Epithelial cell of proximal tubule (primary cell): Measurements from ENCODE around the gene NSMCE4A. TPM values are rescaled to one million over a fixed set of nuclear protein-coding genes. Genes with fewer than 3 reads are reported as not detected.
"Not testable (repeated sequence)": the region's sequence is repeated elsewhere in the genome, so short reads cannot be mapped to it uniquely, and the experiment has no call there.

Experiments
- DNase-seq: peaks from one replicate; pipeline ENCODE4 v3.0.0-alpha.2; 2011; ENCODE audit warnings: low read depth
- H3K4me3 ChIP-seq: 2 replicates; pipeline ENCODE4 v1.5.1; 2011; ENCODE audit warnings: low read depth, mild to moderate bottlenecking, low read length
- total RNA-seq: library from RNA; depleted of rRNA; stranded (reverse); fragments of >200 nt; gene quantifications from 2 replicates; pipeline ENCODE4 v1.2.3, GENCODE V29; 2015
- TF ChIP-seq, protein P1 (sequence below): conservative IDR thresholded peaks from 2 replicates; pipeline ENCODE4 v1.5.1; 2012; ENCODE audit warnings: low read depth, mild to moderate bottlenecking, low read length

Gene NSMCE4A, protein sequence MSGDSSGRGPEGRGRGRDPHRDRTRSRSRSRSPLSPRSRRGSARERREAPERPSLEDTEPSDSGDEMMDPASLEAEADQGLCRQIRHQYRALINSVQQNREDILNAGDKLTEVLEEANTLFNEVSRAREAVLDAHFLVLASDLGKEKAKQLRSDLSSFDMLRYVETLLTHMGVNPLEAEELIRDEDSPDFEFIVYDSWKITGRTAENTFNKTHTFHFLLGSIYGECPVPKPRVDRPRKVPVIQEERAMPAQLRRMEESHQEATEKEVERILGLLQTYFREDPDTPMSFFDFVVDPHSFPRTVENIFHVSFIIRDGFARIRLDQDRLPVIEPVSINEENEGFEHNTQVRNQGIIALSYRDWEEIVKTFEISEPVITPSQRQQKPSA
- 62.4 and 72.9 TPM in 2 replicates for total RNA-seq

DNA sequence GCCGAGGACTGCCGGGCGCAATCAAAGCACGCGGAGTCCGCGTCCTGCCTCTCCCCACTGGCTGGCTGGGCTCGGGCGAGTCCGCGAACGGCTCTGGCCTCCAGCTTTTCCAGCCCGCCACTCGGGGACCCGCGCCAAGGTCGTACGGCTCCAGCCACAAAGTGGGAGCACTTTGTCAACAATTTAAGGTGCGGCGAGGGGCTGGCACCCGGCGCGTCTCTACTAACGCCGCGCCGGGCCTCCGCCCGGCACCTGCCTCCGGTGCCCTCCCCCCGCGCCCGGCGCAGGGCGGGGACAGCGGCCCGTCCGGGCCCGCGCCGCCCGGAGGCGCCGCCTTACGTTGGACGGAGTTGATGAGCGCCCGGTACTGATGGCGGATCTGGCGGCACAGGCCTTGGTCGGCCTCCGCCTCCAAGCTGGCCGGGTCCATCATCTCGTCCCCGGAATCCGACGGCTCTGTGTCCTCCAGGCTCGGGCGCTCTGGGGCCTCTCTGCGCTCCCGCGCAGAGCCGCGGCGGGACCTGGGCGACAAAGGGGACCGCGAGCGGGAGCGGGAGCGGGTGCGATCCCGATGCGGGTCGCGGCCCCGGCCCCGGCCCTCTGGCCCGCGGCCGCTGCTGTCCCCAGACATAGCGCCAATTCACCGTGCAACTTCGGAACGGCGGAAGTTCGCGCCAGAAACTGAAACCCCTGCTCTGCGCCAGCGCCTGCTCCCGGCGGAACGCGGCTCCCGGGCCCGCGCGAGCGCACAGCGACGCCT lies at the start of gene NSMCE4A:
Gene NSMCE4A, minus strand, starts transcription at position 683 of the 760 bp plus-strand sequence. Its CDS starts 52 bp downstream, at position 631.
- DNase-seq = no peak
- peak within 1 kb of the TSS; percentile 83 for H3K4me3 ChIP-seq
- TF ChIP-seq, protein P1, sequence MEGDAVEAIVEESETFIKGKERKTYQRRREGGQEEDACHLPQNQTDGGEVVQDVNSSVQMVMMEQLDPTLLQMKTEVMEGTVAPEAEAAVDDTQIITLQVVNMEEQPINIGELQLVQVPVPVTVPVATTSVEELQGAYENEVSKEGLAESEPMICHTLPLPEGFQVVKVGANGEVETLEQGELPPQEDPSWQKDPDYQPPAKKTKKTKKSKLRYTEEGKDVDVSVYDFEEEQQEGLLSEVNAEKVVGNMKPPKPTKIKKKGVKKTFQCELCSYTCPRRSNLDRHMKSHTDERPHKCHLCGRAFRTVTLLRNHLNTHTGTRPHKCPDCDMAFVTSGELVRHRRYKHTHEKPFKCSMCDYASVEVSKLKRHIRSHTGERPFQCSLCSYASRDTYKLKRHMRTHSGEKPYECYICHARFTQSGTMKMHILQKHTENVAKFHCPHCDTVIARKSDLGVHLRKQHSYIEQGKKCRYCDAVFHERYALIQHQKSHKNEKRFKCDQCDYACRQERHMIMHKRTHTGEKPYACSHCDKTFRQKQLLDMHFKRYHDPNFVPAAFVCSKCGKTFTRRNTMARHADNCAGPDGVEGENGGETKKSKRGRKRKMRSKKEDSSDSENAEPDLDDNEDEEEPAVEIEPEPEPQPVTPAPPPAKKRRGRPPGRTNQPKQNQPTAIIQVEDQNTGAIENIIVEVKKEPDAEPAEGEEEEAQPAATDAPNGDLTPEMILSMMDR = peak; percentile 64

DNA sequence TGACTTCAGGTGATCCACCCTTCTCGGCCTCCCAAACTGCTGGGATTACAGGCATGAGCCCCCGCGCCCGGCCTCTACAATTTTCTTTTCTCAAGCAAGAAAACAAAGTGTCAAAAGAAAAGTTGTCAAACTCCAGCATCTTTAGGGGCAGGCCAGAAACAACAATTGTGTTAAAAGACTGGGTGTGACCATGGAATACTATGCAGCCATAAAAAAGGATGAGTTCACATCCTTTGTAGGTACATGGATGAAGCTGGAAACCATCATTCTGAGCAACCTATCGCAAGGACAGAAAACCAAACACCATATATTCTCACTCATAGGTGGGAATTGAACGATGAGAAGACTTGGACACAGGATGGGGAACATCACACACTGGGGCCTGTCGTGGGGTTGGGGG lies 48.2 kb upstream of the NSMCE4A start:
- not testable (repeated sequence) for H3K4me3 ChIP-seq, DNase-seq

DNA sequence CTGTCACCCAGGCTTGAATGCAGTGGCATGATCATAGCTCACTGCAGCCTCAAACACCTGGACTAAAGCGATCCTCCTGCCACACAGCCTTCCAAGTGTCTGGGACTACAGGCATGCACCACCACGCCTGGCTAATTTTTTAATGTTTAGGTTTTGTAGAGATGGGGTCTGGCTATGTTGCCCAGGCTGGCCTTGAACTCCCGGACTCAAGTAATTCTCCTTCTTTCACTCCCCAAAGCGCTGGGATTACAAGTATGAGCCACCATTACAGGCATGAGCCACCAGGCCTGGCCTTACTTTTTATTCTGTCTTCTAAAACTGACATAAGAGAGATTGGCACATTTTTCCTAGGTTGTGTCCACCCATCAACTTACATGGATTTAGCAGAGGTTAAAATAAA lies 47.3 kb upstream of the NSMCE4A start:
- no peak for DNase-seq
- no peak overlapping the region for H3K4me3 ChIP-seq
- TF ChIP-seq, protein P1 = no peak

DNA sequence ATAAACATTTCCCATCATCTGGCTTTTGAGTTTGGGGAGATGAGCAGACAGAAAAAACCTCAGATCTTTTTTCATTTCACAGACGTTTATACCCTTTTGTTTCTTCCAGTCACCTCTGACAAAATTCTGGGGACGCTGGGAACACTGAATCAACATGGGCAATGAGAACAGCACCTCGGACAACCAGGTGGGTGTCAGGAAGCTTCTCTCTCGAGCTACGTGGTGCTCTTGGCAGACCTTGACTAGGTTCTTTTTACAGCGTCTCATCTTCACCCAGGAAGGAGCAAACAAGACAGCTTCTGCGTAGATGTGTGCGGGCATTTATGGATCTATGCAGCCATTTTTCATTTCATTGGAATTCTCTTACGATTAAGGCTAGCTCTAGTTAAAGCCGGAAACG lies 46.8 kb upstream of the NSMCE4A start:
- no peak overlapping the region for H3K4me3 ChIP-seq
- no peak for DNase-seq
- TF ChIP-seq, protein P1 = no peak

DNA sequence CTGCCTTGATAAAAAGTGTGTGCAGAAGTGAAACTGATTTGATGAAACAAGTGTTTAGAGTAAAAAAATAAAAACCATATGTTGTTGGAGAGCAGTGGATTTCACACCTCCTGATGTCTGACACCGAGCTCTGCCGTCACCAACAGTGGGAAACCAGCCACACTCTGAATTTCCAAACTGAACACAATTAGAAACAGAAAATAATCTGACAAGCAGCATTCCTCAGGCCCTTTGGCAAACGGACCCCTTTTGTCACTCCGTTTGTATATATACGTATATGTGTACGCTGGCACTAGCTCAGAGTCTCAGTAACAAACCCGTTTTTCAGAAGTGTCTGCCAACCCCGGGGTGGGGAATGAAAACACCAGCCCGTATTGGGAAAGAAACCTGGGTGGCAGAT lies 46.4 kb upstream of the NSMCE4A start:
- no peak overlapping the region for H3K4me3 ChIP-seq
- DNase-seq = no peak
- TF ChIP-seq, protein P1 = no peak

DNA sequence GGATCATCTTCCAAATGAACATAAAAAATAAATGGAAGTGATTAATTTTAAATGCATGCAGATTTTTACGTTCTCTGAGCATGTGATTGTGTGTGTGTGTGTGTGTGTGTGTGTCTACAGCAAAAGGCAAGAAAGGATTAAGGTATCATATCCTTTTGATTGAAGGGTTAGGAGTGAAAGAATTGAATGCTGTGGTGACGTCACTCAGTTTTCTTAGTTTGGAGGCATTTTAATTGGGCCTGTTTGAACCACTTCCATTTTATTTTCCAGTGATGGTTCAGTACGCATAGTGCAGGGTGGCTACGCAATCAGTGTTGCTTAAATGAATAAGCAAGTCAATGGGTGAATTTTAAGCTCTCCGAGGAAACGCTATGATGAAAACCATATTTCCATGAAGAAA lies 45.2 kb upstream of the NSMCE4A start:
- no peak for DNase-seq
- TF ChIP-seq, protein P1 = no peak
- no peak overlapping the region for H3K4me3 ChIP-seq

DNA sequence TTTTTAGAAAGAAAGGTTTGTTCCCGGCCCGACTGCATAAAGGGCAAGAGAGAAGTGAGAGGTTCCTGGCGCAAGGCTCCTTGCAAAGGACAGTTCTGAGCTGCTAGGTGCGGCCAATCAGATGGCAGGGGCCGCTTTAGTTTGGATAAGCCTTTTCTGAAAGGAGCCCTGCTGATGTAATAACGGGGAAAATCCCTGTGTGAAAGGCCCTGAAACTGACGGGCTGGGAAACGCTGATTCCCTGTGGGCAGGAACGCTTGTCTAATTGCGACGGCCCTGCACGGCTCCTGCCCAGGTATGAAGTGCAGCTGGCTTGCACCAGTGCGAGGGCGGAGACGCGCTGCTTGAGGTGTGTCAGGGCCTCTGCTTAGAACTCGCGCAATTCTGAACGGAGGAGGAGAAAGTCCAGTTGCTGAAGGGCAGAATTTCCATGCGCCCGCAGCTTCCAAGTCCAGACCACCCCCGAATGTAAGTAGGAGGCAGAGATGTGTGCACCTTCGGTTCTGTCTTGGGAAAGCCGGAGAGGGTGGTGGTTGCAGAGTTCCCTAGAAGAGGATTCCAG lies 44.5 kb upstream of the NSMCE4A start:
- peak overlapping the region; percentile 46 for H3K4me3 ChIP-seq
- TF ChIP-seq, protein P1 = no peak
- DNase-seq = peak; percentile 68
